Stimulated activated CD8-positive, alpha-beta memory T cell treated with anti-CD3 and anti-CD28 coated beads, Interleukin-4, amount 100 ng/mL, for 4 hours (primary cell): ENCODE results near the gene SLC35E3.
"Not testable (repeated sequence)": the region's sequence is repeated elsewhere in the genome, so short reads cannot be mapped to it uniquely, and the experiment has no call there.

ENCODE experiments used
- DNase-seq, 2 donors: peaks; one replicate each; pipeline ENCODE4 v3.0.0-alpha.2; 2020; ENCODE audit warnings: low read depth in 2 of 2, low spot score in 1 of 2

The SLC35E3 gene

GRCh38 chr12:68811573-68811972 lies 65.6 kb downstream of the SLC35E3 start:
- DNase-seq: not testable (repeated sequence)

GRCh38 chr12:68812553-68813241 lies 66.7 kb downstream of the SLC35E3 start:
- no peak for DNase-seq

- no peak for DNase-seq
These were observed 67.2 kb downstream of the SLC35E3 start for GRCh38 chr12:68813242-68813593.

GRCh38 chr12:68814490-68815231 lies 68.7 kb downstream of the SLC35E3 start:
- no peak for DNase-seq

- no peak for DNase-seq
These were observed 69.4 kb downstream of the SLC35E3 start for GRCh38 chr12:68815232-68815927.

- no peak for DNase-seq
These were observed 70.2 kb downstream of the SLC35E3 start for GRCh38 chr12:68815928-68816800.

- not testable (repeated sequence) for DNase-seq
These were observed 73.5 kb downstream of the SLC35E3 start for GRCh38 chr12:68819481-68819880.

GRCh38 chr12:68821357-68822188 lies 75.6 kb downstream of the SLC35E3 start:
- DNase-seq: no peak

GRCh38 chr12:68823696-68824095 lies 77.7 kb downstream of the SLC35E3 start:
- no peak for DNase-seq

GRCh38 chr12:68824131-68824530 lies 78.2 kb downstream of the SLC35E3 start:
- DNase-seq: no peak

GRCh38 chr12:68824597-68825250 lies 78.7 kb downstream of the SLC35E3 start:
- DNase-seq: no peak

GRCh38 chr12:68825569-68826217 lies 79.7 kb downstream of the SLC35E3 start:
- DNase-seq: no peak

GRCh38 chr12:68827895-68828671 lies 82.1 kb downstream of the SLC35E3 start:
- no peak for DNase-seq

GRCh38 chr12:68828672-68829068 lies 82.7 kb downstream of the SLC35E3 start:
- no peak for DNase-seq
